Aortic smooth muscle cell (primary cell): ENCODE data around the gene ST8SIA6. TPM values are rescaled to one million over a fixed set of nuclear protein-coding genes. Genes with fewer than 3 reads are reported as not detected.

Experiments
- total RNA-seq: library from RNA; depleted of rRNA; stranded (reverse); fragments of >200 nt; gene quantifications from 2 replicates; pipeline ENCODE4 v1.2.3, GENCODE V29; 2014

The ST8SIA6 gene, protein sequence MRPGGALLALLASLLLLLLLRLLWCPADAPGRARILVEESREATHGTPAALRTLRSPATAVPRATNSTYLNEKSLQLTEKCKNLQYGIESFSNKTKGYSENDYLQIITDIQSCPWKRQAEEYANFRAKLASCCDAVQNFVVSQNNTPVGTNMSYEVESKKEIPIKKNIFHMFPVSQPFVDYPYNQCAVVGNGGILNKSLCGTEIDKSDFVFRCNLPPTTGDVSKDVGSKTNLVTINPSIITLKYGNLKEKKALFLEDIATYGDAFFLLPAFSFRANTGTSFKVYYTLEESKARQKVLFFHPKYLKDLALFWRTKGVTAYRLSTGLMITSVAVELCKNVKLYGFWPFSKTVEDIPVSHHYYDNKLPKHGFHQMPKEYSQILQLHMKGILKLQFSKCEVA
- total RNA-seq = not detected in 2 replicates

DNA sequence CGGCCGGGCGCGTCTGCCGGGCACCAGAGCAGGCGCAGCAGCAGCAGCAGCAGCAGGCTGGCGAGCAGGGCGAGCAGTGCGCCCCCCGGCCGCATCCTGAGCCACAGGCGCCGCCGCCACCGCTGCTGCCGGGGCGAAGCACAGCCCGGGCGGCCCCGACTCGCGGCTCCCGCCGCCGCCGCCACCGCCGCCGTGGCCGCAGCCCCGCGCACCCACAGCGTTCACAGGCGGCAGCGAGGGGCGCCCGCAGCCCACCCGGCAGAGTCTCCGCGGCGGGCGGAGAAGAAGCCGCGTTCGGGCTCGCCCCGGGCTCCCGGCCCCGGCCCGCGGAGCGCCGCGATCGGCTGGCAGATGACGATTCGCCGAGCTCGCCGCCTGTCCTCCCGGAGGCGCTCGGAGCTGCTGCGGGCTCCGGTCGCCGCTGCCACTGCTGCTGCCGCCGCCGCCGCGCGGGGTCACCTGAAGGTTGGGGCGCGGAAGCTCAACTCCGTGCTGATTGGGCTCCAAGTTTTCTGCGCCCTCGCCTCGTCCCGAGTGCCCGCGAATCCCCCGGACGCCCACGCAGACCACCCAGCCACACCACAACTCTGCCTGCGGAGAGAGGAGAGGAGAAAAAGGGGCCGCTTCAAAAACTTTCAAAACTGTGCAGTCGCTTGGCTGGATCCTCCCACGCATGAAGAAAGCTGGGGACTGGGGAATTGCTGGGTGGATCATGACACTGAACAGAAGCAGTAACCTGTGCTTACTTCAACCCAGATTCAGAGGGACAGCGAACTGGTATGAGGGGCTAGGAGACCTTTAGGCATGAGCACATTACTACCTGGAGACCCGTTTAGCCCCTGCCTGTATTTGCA lies at the start of gene ST8SIA6:
ST8SIA6 (minus strand) TSS at position 435 of the 854 bp plus-strand sequence; CDS start at position 95, 340 bp downstream.

Other genes with a start within 250 kb of the ST8SIA6 start
- gene VIM, start 226.4 kb downstream of the ST8SIA6 start, total RNA-seq = 7,111 and 10,032 TPM in 2 replicates
- gene HACD1, start 162.8 kb upstream of the ST8SIA6 start, total RNA-seq = 10.4 and 11.6 TPM in 2 replicates
- 14.1 and 17.9 TPM in 2 replicates for gene STAM, start 189.6 kb upstream of the ST8SIA6 start, total RNA-seq